ENCODE results near the gene MAPKAPK5.

DNA sequence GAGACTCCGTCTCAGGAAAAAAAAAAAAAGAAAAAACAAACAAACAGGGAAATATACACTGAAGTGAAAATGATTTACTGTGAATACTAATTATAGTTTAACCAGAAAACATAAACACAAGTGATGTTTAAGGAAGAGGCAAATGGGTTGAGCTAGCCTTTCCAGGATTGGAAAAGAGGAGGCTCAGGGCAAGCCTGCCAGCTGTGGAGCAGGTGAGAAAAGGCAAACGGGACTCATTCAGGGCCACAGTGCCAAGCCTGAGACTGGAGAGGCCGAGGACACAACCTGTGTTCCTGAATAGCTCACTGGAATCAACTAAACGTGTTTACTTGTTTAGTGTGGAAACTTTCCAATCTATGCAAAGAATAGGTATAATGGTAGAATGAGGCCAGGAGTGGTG, 35.7 kb upstream of the MAPKAPK5 start:
- TF ChIP-seq, protein P1, sequence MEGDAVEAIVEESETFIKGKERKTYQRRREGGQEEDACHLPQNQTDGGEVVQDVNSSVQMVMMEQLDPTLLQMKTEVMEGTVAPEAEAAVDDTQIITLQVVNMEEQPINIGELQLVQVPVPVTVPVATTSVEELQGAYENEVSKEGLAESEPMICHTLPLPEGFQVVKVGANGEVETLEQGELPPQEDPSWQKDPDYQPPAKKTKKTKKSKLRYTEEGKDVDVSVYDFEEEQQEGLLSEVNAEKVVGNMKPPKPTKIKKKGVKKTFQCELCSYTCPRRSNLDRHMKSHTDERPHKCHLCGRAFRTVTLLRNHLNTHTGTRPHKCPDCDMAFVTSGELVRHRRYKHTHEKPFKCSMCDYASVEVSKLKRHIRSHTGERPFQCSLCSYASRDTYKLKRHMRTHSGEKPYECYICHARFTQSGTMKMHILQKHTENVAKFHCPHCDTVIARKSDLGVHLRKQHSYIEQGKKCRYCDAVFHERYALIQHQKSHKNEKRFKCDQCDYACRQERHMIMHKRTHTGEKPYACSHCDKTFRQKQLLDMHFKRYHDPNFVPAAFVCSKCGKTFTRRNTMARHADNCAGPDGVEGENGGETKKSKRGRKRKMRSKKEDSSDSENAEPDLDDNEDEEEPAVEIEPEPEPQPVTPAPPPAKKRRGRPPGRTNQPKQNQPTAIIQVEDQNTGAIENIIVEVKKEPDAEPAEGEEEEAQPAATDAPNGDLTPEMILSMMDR (IDR thresholded peaks at IDR 0.05) = no peak
- no peak for TF ChIP-seq POLR2A (IDR thresholded peaks at IDR 0.05)
- TF ChIP-seq EP300 (IDR thresholded peaks at IDR 0.05) = no peak
